GM19372 (cell line): ENCODE measurements around the gene SRGAP3.

Experiments used
- ATAC-seq: cut with Tn5 transposase; IDR thresholded peaks from one replicate; pipeline ENCODE4 v1.9.1; 2021; ENCODE audit warnings: mild to moderate bottlenecking, low read depth, moderate library complexity; ENCODE audit not compliant: unreplicated experiment

Gene SRGAP3

GRCh38 chr3:9123840-9124239 lies 125.6 kb downstream of the SRGAP3 start:
- no peak for ATAC-seq

- no peak for ATAC-seq
Measured at GRCh38 chr3:9122732-9123364, 126.6 kb downstream of the SRGAP3 start.

GRCh38 chr3:9121366-9122001 lies 128.0 kb downstream of the SRGAP3 start:
- no peak for ATAC-seq

- ATAC-seq, result no peak
Measured at GRCh38 chr3:9119331-9119730, 130.1 kb downstream of the SRGAP3 start.

- no peak for ATAC-seq
Measured at GRCh38 chr3:9118222-9118621, 131.2 kb downstream of the SRGAP3 start.

GRCh38 chr3:9117220-9117619 lies 132.2 kb downstream of the SRGAP3 start:
- ATAC-seq, result no peak

GRCh38 chr3:9116336-9116735 lies 133.1 kb downstream of the SRGAP3 start:
- no peak for ATAC-seq

GRCh38 chr3:9115336-9115735 lies 134.1 kb downstream of the SRGAP3 start:
- ATAC-seq, result no peak

GRCh38 chr3:9113040-9113439 lies 136.4 kb downstream of the SRGAP3 start:
- ATAC-seq, result no peak

- no peak for ATAC-seq
Measured at GRCh38 chr3:9111866-9112265, 137.6 kb downstream of the SRGAP3 start.

GRCh38 chr3:9111417-9111816 lies 138.0 kb downstream of the SRGAP3 start:
- no peak for ATAC-seq

- ATAC-seq, result no peak
Measured at GRCh38 chr3:9110802-9111201, 138.6 kb downstream of the SRGAP3 start.

- ATAC-seq, result no peak
Measured at GRCh38 chr3:9110316-9110715, 139.1 kb downstream of the SRGAP3 start.

- no peak for ATAC-seq
Measured at GRCh38 chr3:9109568-9109914, 139.9 kb downstream of the SRGAP3 start.

GRCh38 chr3:9108876-9109567 lies 140.4 kb downstream of the SRGAP3 start:
- ATAC-seq, result no peak

- no peak for ATAC-seq
Measured at GRCh38 chr3:9107738-9108137, 141.7 kb downstream of the SRGAP3 start.

- no peak for ATAC-seq
Measured at GRCh38 chr3:9105421-9105820, 144.0 kb downstream of the SRGAP3 start.

GRCh38 chr3:9104121-9104520 lies 145.3 kb downstream of the SRGAP3 start:
- no peak for ATAC-seq

- ATAC-seq, result no peak
Measured at GRCh38 chr3:9102240-9102981, 147.0 kb downstream of the SRGAP3 start.

- no peak for ATAC-seq
Measured at GRCh38 chr3:9101286-9101685, 148.2 kb downstream of the SRGAP3 start.

- no peak for ATAC-seq
Measured at GRCh38 chr3:9100513-9100894, 148.9 kb downstream of the SRGAP3 start.
